Hematopoietic multipotent progenitor cell (in vitro differentiated cells): ENCODE data around the gene ATPAF2. TPM values are rescaled to one million over a fixed set of nuclear protein-coding genes. Genes with fewer than 3 reads are reported as not detected.
A peak's percentile ranks its signal among the peaks of the same experiment; 100 is the strongest.

Experiments
- DNase-seq, 3 donors: peaks; one replicate each; pipeline ENCODE4 v3.0.0-alpha.2; 2011 to 2015; ENCODE audit warnings: low read depth in 2 of 3, low spot score in 2 of 3
- total RNA-seq: library from RNA; depleted of rRNA; stranded (reverse); fragments of >200 nt; gene quantifications from one replicate; pipeline ENCODE4 v1.2.3, GENCODE V29; 2012

ATPAF2 gene
- total RNA-seq, 1 donor: 40.1 TPM

DNA sequence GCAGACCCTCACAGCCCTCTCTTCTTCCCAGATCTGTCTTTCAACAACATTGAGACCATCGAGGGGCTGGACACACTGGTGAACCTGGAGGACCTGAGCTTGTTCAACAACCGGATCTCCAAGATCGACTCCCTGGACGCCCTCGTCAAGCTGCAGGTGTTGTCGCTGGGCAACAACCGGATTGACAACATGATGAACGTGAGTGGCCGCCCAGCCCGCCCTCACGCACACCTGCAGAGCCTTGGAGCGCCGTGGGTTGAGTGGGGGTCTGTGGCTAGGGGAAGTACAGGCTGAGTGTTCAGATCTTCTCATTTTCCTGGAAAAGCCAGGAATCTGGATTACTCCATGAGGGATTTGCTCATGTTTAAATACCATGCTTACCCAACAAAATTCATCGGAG lies 51.1 kb downstream of the ATPAF2 start:
- DNase-seq: no peak

DNA sequence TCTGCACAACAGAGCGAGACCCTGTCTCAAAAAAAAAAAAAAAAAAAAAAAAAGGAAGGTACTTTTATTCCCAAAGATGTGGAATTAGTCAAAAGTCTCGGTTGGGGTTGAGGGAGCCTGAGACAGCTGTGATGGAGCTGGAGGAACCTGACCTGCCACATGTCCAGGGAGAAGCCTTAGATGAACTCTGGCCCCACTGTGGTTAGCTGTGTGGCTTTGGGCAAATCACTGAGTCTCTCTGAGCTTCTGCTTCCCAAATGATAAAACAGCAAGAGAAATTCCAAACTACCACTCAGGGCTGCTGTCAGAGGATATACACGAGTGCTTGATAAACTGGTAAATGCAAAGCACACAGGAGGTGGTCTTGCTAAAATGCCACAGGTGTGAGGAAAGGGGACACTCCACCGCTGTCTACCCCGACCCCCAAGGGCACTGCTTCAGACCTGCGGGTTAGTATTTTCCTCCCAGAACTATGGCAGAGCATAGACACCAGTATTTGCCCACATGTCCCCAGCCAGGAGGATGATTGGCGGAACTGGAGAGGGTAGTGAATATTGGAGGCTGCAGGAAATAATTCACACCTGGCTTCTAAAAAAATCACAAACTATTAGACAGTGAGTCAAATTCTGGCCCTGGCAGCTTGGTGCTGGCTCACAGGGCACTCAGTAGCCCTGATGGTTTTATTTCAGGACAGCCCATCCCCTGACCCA lies 51.6 kb downstream of the ATPAF2 start:
- no peak for DNase-seq

DNA sequence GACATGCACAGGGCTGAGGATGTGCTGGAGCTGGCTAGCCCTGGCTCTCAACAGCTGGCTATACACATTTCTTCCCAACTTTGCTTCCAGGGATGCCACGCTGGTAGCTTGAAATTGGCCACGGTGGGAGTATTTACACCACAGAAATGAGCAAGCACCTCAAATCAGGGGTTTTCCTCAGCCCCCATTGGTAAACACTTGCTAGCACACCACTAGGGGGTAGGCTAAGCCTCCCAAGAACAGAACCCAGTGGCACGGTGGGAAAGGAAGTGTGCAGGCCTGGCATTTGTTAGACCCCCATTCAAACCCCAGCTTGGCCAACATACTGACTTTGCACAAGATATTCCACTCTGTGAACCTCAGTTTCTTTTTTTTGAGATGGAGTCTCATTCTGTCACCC lies 53.4 kb downstream of the ATPAF2 start:
- DNase-seq: peak in 1 of 3 donors; percentile 26

DNA sequence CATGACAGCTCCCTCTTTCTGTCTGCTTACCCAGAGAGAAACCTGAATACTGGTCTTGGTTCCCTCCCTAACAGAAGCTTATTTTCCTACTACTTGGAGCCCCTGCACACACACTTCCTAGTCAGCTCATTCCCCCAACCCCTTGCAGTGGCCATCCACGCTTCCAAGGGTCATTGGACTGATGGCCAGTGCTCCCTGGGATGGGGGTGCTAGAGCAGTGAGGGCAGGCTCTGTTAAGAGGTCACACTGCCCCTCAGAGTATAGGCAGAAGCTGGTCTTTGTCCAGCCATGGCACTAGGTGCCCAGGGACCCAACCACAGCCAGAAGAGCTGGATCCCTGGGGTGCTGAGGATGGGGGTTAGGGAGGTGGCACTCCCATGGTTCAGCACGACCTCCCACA lies 53.8 kb downstream of the ATPAF2 start:
- DNase-seq: no peak

DNA sequence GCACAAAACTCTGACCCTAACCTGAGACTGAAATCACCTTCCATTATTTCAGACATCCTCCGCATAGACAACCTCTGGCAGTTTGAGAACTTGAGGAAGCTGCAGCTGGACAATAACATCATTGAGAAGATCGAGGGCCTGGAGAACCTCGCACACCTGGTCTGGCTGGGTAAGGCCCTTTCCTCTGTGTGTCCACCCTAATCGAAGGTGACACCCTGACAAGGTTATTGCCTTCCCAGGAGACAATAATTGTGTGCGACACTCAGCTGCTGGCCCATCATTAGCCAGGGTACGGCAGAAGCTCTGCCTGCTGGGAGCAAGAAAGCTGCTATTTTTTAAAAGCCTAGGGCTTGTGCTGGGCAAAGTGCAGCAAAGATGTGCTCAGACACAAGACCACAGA lies 55.2 kb downstream of the ATPAF2 start:
- DNase-seq: no peak

DNA sequence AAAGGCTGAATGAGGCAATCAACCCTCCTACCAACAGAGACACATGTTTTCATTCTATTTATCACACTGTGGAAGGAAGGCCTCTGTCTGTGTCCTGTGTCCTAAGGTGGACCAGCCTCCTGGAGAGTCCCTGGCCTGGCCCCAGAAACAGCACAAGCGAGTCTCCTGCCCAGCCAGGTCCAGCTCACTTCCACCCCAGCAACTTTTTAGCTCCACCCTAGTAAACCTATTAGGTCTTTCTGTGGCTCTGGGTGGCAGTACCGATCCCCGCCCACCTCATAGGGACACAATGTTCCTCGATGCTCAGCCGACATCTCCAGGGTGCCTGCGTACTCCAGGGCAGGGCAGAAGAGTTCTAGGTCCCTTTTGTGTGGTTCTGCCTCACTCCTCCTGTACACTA lies 55.6 kb downstream of the ATPAF2 start:
- DNase-seq: no peak

DNA sequence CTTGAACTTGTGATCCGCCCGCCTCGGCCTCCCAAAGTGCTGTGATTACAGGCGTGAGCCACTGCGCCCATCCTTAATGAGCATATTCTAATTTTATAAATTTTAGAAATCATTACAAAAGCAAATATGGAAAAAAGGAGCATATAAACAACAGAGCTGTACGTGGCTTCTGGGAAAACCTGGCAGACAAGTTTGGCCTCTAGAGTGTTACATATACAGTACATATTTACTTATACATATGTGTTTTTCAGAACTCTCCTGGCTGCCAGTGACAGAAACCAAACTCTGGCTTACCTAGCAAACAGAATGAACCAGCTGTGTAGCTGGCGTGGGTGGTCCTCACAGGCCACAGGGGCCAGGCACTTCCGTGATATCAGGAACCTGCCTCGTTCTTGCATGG lies 56.2 kb downstream of the ATPAF2 start:
- no peak for DNase-seq

DNA sequence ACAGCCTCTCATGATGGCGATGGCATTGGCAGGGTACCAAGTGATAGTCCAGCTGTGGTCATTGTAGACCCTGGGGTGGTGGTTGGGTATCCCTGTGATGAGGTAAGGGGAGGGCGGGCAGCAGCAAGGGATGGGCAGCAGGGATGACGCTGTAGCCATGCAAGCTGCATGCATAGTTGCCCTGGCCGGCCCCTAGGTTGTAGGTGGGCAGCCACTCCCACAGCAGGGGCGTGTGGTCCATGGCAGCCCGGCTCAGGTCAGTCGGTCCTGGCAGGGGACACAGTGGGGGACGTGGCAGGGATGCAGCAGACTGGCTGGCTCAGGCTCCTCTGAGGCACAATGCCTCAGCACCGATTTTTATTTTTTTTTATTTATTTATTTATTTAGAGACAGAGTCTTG lies 57.6 kb downstream of the ATPAF2 start:
- no peak for DNase-seq

DNA sequence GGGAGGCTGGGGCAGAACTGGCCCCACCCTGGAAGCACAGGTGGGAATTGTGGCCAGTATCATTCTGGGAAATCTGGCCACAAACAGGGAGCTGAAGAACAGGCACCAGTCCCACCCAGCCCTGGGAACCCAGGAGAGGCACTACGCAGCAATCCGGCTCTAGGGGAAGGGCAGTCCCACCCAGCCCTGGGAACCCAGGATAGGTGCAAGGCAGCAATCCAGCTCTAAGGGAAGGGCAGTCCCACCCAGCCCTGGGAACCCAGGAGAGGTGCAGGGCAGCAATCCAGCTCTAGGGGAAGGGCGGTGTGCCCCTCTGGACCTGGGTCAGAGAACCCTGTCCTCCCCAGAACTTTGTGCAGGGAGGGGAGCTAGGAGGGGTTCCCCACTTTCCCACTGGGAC lies 59.2 kb downstream of the ATPAF2 start:
- no peak for DNase-seq

DNA sequence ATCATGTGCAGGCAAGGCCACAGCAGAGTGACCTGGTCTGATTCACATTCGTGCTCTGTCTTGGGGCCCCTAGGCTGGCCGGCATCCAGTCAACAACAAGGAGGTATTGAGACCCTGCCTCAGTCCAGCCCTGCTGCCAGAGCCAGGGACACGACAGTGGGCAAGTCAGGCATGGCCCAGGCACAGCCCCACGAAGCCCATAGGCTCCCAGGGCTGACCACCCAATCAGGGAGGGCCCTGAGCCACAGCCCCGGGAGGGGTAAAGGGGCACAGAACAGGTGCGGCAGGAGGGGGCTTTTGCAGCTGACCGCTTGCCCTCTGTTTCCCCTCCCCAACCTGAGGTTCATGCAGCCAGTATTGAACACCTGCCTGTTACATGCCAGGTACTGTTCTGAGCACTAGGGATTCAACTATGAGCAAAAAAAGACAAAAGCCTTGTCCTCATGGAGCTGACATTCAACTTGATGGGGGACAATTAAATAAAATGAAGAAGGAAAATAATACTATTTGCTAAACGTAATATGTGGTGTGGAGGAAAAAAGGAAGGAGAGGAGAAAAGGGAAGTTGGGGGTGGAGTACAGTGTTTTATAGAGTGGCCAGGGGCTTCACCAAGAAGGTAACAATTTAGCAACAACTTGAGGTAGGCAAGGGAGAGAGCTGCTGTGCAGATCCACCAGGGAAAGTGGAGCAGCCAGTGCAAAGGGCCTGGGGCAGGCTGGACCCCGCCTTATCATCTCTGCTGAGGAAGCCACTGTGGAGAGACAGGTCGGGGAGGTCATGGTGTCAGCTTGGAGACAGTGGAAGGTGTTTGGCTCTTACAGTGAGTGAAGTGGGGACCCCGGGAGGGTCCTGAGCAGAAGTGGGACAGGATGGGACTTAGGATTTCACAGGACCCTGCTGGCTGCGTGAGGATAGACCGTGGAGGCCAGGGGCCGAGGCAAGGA lies 60.2 kb downstream of the ATPAF2 start:
- DNase-seq: peak in 1 of 3 donors; percentile 44

DNA sequence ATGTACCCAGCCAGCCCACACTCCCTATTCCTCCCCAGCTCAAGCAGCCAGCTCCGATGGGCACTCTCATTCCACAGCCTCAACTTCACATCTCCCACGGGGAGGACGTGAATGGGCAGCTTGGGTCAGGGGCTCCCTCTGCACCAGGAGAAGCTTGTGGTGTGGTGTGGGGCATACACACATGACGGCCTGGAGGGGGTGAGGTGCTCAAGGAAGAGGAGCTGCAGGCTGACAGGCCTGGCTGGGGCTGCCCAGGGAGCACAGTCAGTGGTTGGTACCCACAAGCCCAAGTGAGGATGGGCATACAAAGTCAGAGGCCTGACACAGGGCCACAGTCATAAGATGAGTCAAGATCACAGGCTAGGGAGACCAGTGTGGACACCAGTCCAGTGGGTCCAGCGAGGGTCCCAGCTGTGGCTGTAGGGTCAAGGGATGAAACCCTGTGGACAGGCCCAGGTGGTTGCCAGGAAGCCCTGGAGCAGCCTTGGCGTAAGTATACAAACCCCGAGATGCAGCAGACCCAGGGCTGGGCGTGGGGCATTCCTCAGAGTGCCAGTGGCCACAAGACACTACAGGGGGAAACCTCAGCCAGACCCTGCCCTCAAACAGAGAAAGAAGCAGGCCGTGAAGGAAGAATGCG lies 61.9 kb downstream of the ATPAF2 start:
- DNase-seq: no peak

DNA sequence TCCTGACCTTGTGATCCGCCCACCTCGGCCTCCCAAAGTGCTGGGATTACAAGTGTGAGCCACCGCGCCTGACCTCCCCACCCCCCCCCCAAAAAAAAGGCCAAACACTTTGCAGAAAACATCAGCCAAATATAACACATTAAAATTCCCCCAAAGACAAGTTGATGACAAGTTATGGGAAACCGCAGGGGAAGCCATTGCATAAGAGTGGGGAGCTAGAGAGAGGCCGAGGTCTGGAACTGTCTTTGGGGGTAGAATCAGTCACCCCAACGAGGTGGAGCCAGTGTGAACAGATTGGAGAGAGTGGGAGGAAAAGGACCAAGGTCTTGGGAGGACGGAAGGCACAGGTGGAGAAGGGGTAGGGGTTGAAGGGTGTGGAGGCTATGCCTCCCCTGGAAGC lies 63.5 kb downstream of the ATPAF2 start:
- DNase-seq: peak in 1 of 3 donors; percentile 13

DNA sequence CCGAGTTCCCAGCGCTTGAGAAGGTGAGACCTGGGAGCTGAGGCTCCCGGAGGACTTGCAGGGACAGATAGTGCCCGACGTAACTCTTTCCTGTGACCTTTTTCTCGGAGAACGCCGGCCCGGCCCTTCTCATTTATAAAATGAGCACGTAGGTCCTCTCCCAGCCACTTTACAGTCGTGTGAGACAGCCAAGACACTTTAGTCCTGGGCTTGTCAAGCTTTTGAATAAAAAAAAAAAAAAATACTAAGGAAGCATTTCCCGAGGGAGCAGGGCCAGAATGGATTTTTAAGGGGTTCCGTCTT lies 66.1 kb downstream of the ATPAF2 start:
- no peak for DNase-seq

DNA sequence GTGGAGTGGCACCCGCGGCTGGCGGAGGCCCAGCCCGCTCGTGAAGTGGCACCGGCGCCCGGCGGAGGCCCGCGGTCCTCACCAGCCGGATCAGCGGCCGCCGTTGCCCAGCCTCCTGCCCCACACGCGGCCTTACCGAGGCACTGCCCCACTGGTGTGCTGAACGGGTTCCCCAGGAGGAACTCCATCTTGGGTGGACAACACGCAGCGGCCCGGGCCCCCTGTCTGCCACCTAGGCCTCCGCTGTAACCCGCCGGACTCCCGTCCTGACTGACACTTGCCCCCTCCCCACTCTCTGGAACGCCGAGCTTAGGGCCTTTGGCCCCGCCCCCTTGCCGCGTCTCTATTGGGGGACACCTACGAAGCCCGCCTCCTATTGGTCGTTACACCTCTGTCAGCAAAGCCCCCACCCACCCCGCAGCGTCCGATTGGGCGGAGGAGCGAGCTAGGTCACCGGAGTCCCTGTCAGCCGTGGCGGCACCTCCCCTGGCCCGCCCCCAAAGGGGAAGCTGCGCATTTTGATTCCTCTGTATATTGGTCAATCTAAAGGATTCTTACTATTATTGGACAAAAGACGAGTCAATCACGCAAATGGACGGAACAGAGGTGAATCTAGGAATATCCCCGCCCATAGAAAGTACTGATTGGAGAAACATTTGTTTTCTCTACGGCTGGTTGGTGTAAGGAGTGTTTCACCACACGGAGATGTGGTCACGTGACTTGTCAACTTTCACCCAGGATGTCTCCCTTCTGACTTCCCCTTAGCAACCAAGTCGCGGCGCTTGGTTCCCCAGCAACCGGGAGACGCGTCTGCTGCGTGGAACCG lies 66.6 kb downstream of the ATPAF2 start, which contains the start of the genes DRC3 and TOM1L2:
TSS of gene DRC3 (plus strand) at position 737 of the 826 bp plus-strand sequence. CDS start 4,737 bp downstream, outside the sequence.
TSS of gene TOM1L2 (minus strand) at position 275 of the 826 bp plus-strand sequence. CDS start at position 188, 87 bp downstream.
- DNase-seq: peak; percentile 98 to 100 (median 100)

DNA sequence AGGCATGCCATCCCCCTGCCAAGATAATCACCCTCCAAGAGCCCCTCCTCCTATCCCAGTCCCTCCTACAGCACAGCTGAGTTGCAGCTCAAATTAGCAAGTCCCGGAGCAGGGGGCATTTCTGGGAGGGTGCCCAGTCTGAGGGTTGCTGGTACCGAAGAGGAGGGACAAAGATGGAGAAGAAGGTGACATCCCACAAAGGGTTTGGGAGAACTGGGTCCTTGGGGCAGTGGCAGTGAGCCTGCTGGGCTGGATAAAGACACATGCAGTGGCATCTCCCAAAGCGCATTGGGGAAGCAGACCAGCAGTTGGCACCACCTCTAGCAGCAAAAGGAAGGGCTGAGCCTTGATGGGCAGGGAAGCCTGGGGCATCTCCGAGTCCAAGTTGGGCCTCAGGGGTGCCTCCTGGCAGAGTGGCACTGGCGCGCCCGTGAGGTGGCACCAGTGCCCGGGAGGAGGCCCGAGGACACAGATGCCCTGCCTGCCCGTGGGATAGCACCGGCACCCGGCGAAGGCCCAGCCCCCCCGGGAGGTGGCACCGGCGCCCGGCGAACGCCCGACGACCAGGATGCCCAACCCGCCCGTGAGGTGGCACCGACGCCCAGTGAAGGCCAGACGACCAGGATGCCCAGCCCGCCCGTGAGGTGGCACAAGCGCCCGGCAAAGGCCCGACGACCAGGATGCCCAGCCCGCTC lies 67.4 kb downstream of the ATPAF2 start:
- DNase-seq: peak in 1 of 3 donors; percentile 37

DNA sequence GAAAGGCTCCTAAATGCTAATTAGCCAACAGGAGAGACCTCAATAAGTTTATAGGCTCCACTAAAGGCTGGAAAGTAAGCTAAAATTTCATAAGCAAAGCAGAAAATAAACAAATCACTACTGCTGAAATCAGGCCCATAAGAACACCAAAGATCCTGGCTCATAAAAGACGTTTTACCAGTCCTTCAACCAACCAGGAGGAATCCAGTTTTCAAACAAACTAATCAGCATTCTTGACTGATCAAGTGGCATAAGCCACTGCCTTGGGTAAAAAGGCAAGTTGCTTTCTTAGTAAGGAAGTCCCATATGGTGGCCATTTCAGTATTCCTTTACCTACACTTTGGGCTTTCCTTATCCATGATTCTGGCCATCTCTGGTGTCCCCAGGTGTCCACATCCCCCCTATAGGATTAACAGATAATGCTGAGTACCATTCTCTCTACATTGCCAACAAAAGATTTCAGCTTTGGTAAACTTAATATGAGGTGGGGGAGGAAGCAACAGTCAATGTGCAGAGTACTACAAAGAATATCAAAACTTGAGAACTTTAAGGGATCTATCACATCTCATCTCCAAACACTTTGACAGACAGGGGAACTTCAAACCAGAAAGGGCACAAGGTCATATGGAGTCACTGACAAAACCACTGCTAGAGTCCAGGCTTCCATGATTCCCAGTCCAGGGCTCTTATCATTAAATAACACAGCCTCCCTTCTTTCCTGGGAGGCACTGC lies 68.1 kb downstream of the ATPAF2 start:
- no peak for DNase-seq
